H9 (cell line): ENCODE data around the gene ALG8. TPM values are rescaled to one million over a fixed set of nuclear protein-coding genes. Genes with fewer than 3 reads are reported as not detected.

Source experiments
- DNase-seq: peaks from one replicate; pipeline ENCODE4 v3.0.0-alpha.2; 2017
- H2AFZ ChIP-seq: one replicate; pipeline ENCODE4 v1.6.1; 2013; ENCODE audit warnings: mild to moderate bottlenecking, low read length, control low read depth, moderate library complexity
- H2AK5ac ChIP-seq: 2 replicates; pipeline ENCODE4 v1.6.1; 2013; ENCODE audit warnings: low read length, control low read depth, mixed read lengths; ENCODE audit not compliant: insufficient read length
- H2BK120ac ChIP-seq: one replicate; pipeline ENCODE4 v1.6.1; 2013; ENCODE audit warnings: low read depth, mild to moderate bottlenecking, low read length, control low read depth, inconsistent platforms; ENCODE audit not compliant: poor library complexity, severe bottlenecking
- H2BK12ac ChIP-seq: 2 replicates; pipeline ENCODE4 v1.6.1; 2013; ENCODE audit warnings: low read length, control low read depth, mixed read lengths, low read depth; ENCODE audit not compliant: insufficient read length
- H2BK15ac ChIP-seq: 2 replicates; pipeline ENCODE4 v1.6.1; 2013; ENCODE audit warnings: low read depth, low read length, control low read depth
- H2BK20ac ChIP-seq: one replicate; pipeline ENCODE4 v1.6.1; 2013; ENCODE audit warnings: low read depth, mild to moderate bottlenecking, low read length, control low read depth, inconsistent platforms; ENCODE audit not compliant: poor library complexity, severe bottlenecking
- H2BK5ac ChIP-seq: 2 replicates; pipeline ENCODE4 v1.6.1; 2013; ENCODE audit warnings: low read length, control low read depth, mixed read lengths; ENCODE audit not compliant: insufficient read length
- H3K14ac ChIP-seq: 2 replicates; pipeline ENCODE4 v1.6.1; 2013; ENCODE audit warnings: low read length, control low read depth; ENCODE audit not compliant: insufficient read depth
- H3K18ac ChIP-seq: 2 replicates; pipeline ENCODE4 v1.6.1; 2013; ENCODE audit warnings: low read depth, mild to moderate bottlenecking, mixed read lengths, low read length, control low read depth; ENCODE audit not compliant: insufficient read length
- H3K23ac ChIP-seq: 2 replicates; pipeline ENCODE4 v1.6.1; 2013; ENCODE audit warnings: low read length, control low read depth, mixed read lengths, low read depth; ENCODE audit not compliant: insufficient read length
- H3K23me2 ChIP-seq: 2 replicates; pipeline ENCODE4 v1.6.1; 2013; ENCODE audit warnings: low read depth, mild to moderate bottlenecking, mixed read lengths, low read length, control low read depth; ENCODE audit not compliant: insufficient read length, poor library complexity, severe bottlenecking
- H3K27ac ChIP-seq: 2 replicates; pipeline ENCODE4 v1.5.1; 2013; ENCODE audit warnings: low read length, control low read depth, mixed read lengths, low read depth; ENCODE audit not compliant: insufficient read length
- H3K27me3 ChIP-seq: 2 replicates; pipeline ENCODE4 v1.6.1; 2013; ENCODE audit warnings: low read length, control low read depth, inconsistent platforms; ENCODE audit not compliant: insufficient read depth
- H3K4ac ChIP-seq: 2 replicates; pipeline ENCODE4 v1.6.1; 2013; ENCODE audit warnings: low read depth, mild to moderate bottlenecking, control low read depth, inconsistent platforms, low read length, moderate library complexity
- H3K4me1 ChIP-seq: 2 replicates; pipeline ENCODE4 v1.6.1; 2013; ENCODE audit warnings: low read length, control low read depth, inconsistent platforms; ENCODE audit not compliant: insufficient read depth
- H3K4me2 ChIP-seq: 2 replicates; pipeline ENCODE4 v1.6.1; 2013; ENCODE audit warnings: low read length, control low read depth, mixed read lengths; ENCODE audit not compliant: insufficient read length, insufficient read depth
- H3K56ac ChIP-seq: 2 replicates; pipeline ENCODE4 v1.6.1; 2013; ENCODE audit warnings: low read depth, mild to moderate bottlenecking, mixed read lengths, low read length, control low read depth; ENCODE audit not compliant: insufficient read length
- H3K79me1 ChIP-seq: 2 replicates; pipeline ENCODE4 v1.6.1; 2013; ENCODE audit warnings: low read depth, mild to moderate bottlenecking, moderate library complexity, low read length, control low read depth, inconsistent platforms; ENCODE audit not compliant: insufficient read depth, poor library complexity, severe bottlenecking
- H3K79me2 ChIP-seq: 2 replicates; pipeline ENCODE4 v1.6.1; 2013; ENCODE audit warnings: low read length, control low read depth, inconsistent platforms; ENCODE audit not compliant: insufficient read depth
- H3K9ac ChIP-seq: 2 replicates; pipeline ENCODE4 v1.6.1; 2013; ENCODE audit warnings: low read length, control low read depth, mixed read lengths; ENCODE audit not compliant: insufficient read length; ENCODE audit errors: extremely low read depth
- H3K9me3 ChIP-seq: one replicate; pipeline ENCODE4 v1.6.1; 2013; ENCODE audit warnings: low read depth, low read length, inconsistent platforms; ENCODE audit not compliant: control insufficient read depth
- H3T11ph ChIP-seq: one replicate; pipeline ENCODE4 v1.6.1; 2013; ENCODE audit warnings: mild to moderate bottlenecking, low read length, control low read depth, inconsistent platforms
- H4K20me1 ChIP-seq: one replicate; pipeline ENCODE4 v1.6.1; 2013; ENCODE audit not compliant: control insufficient read depth, insufficient read length, insufficient read depth
- H4K5ac ChIP-seq: 2 replicates; pipeline ENCODE4 v1.6.1; 2013; ENCODE audit warnings: low read depth, mild to moderate bottlenecking, mixed read lengths, low read length, control low read depth; ENCODE audit not compliant: insufficient read length
- H4K8ac ChIP-seq: replicated peaks from 2 replicates; pipeline ENCODE4 v1.6.1; 2013; ENCODE audit warnings: low read length, control low read depth, mixed read lengths, low read depth; ENCODE audit not compliant: insufficient read length
- H4K91ac ChIP-seq: 2 replicates; pipeline ENCODE4 v1.6.1; 2013; ENCODE audit warnings: low read depth, mild to moderate bottlenecking, moderate library complexity, mixed read lengths, low read length, control low read depth; ENCODE audit not compliant: insufficient read length
- H3K27ac Mint-ChIP-seq, 3 experiments: 2 replicates in 2 of 3; 3 replicates in 1 of 3; pipeline ENCODE4 v1.8.0; 2020 to 2021; ENCODE audit warnings: mixed read lengths in 3 of 3, mild to moderate bottlenecking in 1 of 3, moderate library complexity in 1 of 3
- H3K27me3 Mint-ChIP-seq: 2 replicates; pipeline ENCODE4 v1.8.0; 2021; ENCODE audit warnings: low read depth, mild to moderate bottlenecking, moderate library complexity, mixed read lengths
- H3K36me3 Mint-ChIP-seq, 3 experiments: 2 replicates in 2 of 3; 3 replicates in 1 of 3; pipeline ENCODE4 v1.8.0; 2020 to 2021; ENCODE audit warnings: low read depth in 3 of 3, mixed read lengths in 3 of 3; ENCODE audit not compliant: insufficient read depth in 1 of 3
- H3K4me1 Mint-ChIP-seq, 2 experiments: 2 replicates each; pipeline ENCODE4 v1.8.0; 2020; ENCODE audit warnings: mixed read lengths in 2 of 2
- H3K4me3 Mint-ChIP-seq, 2 experiments: 2 replicates in 1 of 2; 3 replicates in 1 of 2; pipeline ENCODE4 v1.8.0; 2020 to 2021; ENCODE audit warnings: mild to moderate bottlenecking in 2 of 2, mixed read lengths in 2 of 2, moderate library complexity in 1 of 2
- H3K9me3 Mint-ChIP-seq, 2 experiments: 2 replicates in 1 of 2; 3 replicates in 1 of 2; pipeline ENCODE4 v1.8.0; 2020; ENCODE audit warnings: mild to moderate bottlenecking in 2 of 2, mixed read lengths in 2 of 2, moderate library complexity in 1 of 2
- WGBS: extraction: QIAGEN DNeasy Blood & Tissue Kit; methylation state at CpG from one replicate; pipeline ENCODE4 v1.1.7; 2013; ENCODE audit warnings: missing lambda C conversion rate, low lambda C conversion rate, mixed read lengths; ENCODE audit not compliant: insufficient read length; ENCODE audit errors: extremely low coverage; 5-methylcytosine and 5-hydroxymethylcytosine counted together
- total RNA-seq: library from RNA; stranded (reverse); gene quantifications from 2 replicates; pipeline ENCODE4 v1.2.1, GENCODE V29; 2021
- TF ChIP-seq, protein P1 (sequence below): fragments of 200-600 bp; sonication (generic); conservative IDR thresholded peaks from 3 replicates; pipeline ENCODE4 v1.8.0; 2021; ENCODE audit warnings: antibody characterized with exemption, mild to moderate bottlenecking

Gene ALG8
- total RNA-seq, 1 experiment from 2014 or later, result 77.5 TPM

DNA sequence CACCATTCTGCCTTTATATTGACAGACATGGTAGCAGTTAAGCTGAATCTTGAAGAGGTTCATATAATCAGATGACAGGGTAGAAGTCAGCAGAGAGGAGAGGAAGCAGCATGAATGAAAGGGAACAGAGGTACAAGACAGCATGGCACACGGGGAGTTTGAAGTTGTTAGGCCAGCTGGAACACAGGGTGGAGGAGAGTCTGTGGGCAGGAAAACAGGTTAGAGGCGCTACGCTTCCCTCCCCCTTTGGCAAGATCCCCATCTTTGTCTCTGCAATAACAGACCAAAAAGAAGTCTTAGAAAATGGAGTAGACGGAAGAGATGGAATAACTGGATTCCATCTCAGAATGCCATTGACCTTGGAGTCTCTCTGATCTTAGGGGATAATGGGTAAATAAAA, 39.8 kb downstream of the ALG8 start:
- H3K9me3 Mint-ChIP-seq, result no peaks in the 10 kb centered on the region
- peak overlapping the region in 1 of 3 experiments; percentile 8; a peak in 1 of 7 replicates for H3K27ac Mint-ChIP-seq

More for the DNA sequence above, 39.8 kb downstream of the ALG8 start:
- Histone ChIP-seq H4K91ac (no peak overlapping the region), H3K23ac (no peak overlapping the region), H3K79me2 (no peaks in the 10 kb centered on the region), H3K9me3 (no peaks in the 10 kb centered on the region), H3K4me1 (no peaks in the 10 kb centered on the region), H3K4me2 (no peak overlapping the region), H2BK15ac (no peak overlapping the region), H3K14ac (no peak overlapping the region), H4K20me1 (no peaks in the 10 kb centered on the region), H3K79me1 (no peaks in the 10 kb centered on the region), H2AFZ (no peak overlapping the region), H3K23me2 (no peaks in the 10 kb centered on the region), H3K4ac (no peak overlapping the region), H3T11ph (no peak overlapping the region), H3K18ac (no peak overlapping the region), H2AK5ac (no peak overlapping the region), H3K27ac (no peak overlapping the region), H2BK20ac (no peak overlapping the region), H4K5ac (no peak overlapping the region), H2BK120ac (no peak overlapping the region), H2BK12ac (no peak overlapping the region), H2BK5ac (no peak overlapping the region), H3K9ac (no peak overlapping the region), H4K8ac (no peak overlapping the region), H3K27me3 (no peaks in the 10 kb centered on the region), H3K56ac (no peak overlapping the region)
- DNase-seq, result no peak
- Mint-ChIP-seq H3K4me1 (no peaks in the 10 kb centered on the region), H3K27me3 (no peaks in the 10 kb centered on the region), H3K4me3 (no peak overlapping the region), H3K36me3 (peaks cover 9 to 59% (median 41%) of the 10 kb centered on the region in 3 experiments; a peak in 6 of 7 replicates)
- TF ChIP-seq, protein P1, sequence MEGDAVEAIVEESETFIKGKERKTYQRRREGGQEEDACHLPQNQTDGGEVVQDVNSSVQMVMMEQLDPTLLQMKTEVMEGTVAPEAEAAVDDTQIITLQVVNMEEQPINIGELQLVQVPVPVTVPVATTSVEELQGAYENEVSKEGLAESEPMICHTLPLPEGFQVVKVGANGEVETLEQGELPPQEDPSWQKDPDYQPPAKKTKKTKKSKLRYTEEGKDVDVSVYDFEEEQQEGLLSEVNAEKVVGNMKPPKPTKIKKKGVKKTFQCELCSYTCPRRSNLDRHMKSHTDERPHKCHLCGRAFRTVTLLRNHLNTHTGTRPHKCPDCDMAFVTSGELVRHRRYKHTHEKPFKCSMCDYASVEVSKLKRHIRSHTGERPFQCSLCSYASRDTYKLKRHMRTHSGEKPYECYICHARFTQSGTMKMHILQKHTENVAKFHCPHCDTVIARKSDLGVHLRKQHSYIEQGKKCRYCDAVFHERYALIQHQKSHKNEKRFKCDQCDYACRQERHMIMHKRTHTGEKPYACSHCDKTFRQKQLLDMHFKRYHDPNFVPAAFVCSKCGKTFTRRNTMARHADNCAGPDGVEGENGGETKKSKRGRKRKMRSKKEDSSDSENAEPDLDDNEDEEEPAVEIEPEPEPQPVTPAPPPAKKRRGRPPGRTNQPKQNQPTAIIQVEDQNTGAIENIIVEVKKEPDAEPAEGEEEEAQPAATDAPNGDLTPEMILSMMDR, result no peak
- WGBS, result no CpG with 5 or more reads among the region's 4 CpGs
